Smooth muscle cell of bladder (primary cell): Measurements from ENCODE around the gene KEL. TPM values are rescaled to one million over a fixed set of nuclear protein-coding genes. Genes with fewer than 3 reads are reported as not detected.

Source experiments
- total RNA-seq: library from RNA; depleted of rRNA; stranded (reverse); fragments of >200 nt; gene quantifications from 2 replicates; pipeline ENCODE4 v1.2.3, GENCODE V29; 2014

KEL gene
- total RNA-seq = 0.28 TPM in 1 of 2 replicates, not detected in the other

GRCh38 chr7:142961973-142962926 is at the start of gene KEL:
KEL (minus strand) TSS chr7:142962363; CDS start chr7:142962206, 157 bp downstream.

GRCh38 chr7:142939226-142939910 is 22.8 kb downstream of the KEL start, which contains the start of gene LLCFC1:
LLCFC1 (plus strand) TSS chr7:142939484; CDS start chr7:142939622, 138 bp downstream.

GRCh38 chr7:142933624-142934023 is 28.5 kb downstream of the KEL start, which contains the start of gene TRPV5:
TRPV5 (minus strand) TSS chr7:142933746; CDS start chr7:142933459, 287 bp downstream.

Other genes with a start within 250 kb of the KEL start
- gene PRSS1, start 212.9 kb downstream of the KEL start, total RNA-seq = not detected in 2 replicates
- gene PRSS2, start 191.4 kb downstream of the KEL start, total RNA-seq = not detected in 2 replicates
- 0.65 and 2.6 TPM in 2 replicates for gene EPHB6, start 107.3 kb downstream of the KEL start, total RNA-seq
- gene TRPV6, start 76.6 kb downstream of the KEL start, total RNA-seq = not detected in 2 replicates
- gene TRPV5, start 28.6 kb downstream of the KEL start, total RNA-seq = not detected in 2 replicates
- gene LLCFC1, start 22.9 kb downstream of the KEL start, total RNA-seq = not detected in 2 replicates
- not detected in 2 replicates for gene OR9A2, start 64.8 kb upstream of the KEL start, total RNA-seq
- gene OR6V1, start 90.0 kb upstream of the KEL start, total RNA-seq = not detected in 2 replicates
- not detected in 2 replicates for gene PIP, start 169.7 kb upstream of the KEL start, total RNA-seq
- gene TAS2R39, start 221.1 kb upstream of the KEL start, total RNA-seq = not detected in 2 replicates